AG04450 (cell line): ENCODE measurements around the gene CXCL12. TPM values are rescaled to one million over a fixed set of nuclear protein-coding genes. Genes with fewer than 3 reads are reported as not detected.

Experiments used
- CTCF ChIA-PET: fragments of 300-600, 350-600 bp; formaldehyde crosslinking; extraction: SDS; loops from one replicate; lab custom pipeline; 2022; ENCODE audit warnings: antibody characterized with exemption, inconsistent platforms; lab: Charles Lee
- POLR2A ChIA-PET: fragments of 350-600 bp; formaldehyde crosslinking; extraction: SDS; loops from one replicate; lab custom pipeline; 2021; ENCODE audit warnings: antibody characterized with exemption, inconsistent platforms; lab: Yijun Ruan, JAX
- DNase-seq: peaks from one replicate; pipeline ENCODE4 v3.0.0-alpha.2; 2011; ENCODE audit warnings: low read depth, low spot score
- H3K27ac ChIP-seq: one replicate; pipeline ENCODE4 v1.5.1; 2012; ENCODE audit warnings: low read depth, low read length, control low read depth
- H3K27me3 ChIP-seq: one replicate; pipeline ENCODE4 v1.6.0; 2012; ENCODE audit warnings: low read length; ENCODE audit not compliant: control insufficient read depth, insufficient read depth
- H3K4me3 ChIP-seq: 2 replicates; pipeline ENCODE4 v1.5.1; 2011; ENCODE audit warnings: mild to moderate bottlenecking, low read depth, low read length, control low read depth
- H3K9me3 ChIP-seq: 2 replicates; pipeline ENCODE4 v1.5.1; 2012; ENCODE audit warnings: low read length; ENCODE audit not compliant: control insufficient read depth, insufficient read depth
- polyA plus RNA-seq: library from polyadenylated mRNA; depleted of rRNA; stranded (reverse); fragments of >200 nt; gene quantifications from 2 replicates; pipeline ENCODE4 v1.2.3, GENCODE V29; 2011
- TF ChIP-seq, protein P1 (sequence below): IDR thresholded peaks from 2 replicates; pipeline ENCODE4 v1.5.1; 2011; ENCODE audit warnings: low read depth, low read length, control low read depth, inconsistent platforms

Gene CXCL12
- polyA plus RNA-seq, 1 experiment: 93.4 TPM

DNA sequence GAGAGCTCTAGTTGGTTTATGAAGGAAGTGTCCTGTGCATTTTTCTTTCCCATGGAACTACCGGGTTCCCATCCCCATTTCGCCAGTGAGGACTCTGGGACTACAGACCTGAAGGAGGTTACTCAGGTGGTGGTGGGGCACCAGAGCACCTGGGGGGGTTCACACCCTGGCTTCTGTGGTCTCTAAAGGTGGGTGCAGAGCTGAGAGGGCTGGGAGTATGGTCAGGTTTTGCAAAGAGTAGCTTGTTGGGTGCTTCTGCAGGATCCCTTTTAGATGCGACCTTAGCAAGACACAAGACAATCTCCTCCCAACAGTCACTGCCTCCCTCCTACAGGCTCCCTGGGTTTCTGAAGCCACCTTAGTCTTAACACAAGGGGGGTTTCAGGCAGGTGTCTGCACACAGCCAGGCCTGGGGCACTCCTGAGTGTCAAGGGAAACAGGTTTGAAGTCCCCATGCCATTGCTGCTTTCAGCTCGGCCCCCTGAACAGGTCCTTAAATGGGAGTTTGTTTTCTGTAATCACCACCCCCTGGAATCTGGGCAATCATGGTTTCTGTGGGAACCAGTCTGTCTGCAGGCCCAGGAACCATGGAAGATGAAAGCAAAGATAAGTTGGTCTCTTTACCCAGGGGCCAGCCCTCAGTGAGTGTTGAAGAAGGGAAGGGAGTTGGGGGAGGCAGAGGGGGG lies 9.9 kb upstream of the CXCL12 start:
- no peak overlapping the region for H3K4me3 ChIP-seq
- POLR2A ChIA-PET: no interaction called here
- no peak for DNase-seq
- CTCF ChIA-PET: no interaction called here
- H3K9me3 ChIP-seq: no peaks in the 10 kb centered on the region
- TF ChIP-seq, protein P1, sequence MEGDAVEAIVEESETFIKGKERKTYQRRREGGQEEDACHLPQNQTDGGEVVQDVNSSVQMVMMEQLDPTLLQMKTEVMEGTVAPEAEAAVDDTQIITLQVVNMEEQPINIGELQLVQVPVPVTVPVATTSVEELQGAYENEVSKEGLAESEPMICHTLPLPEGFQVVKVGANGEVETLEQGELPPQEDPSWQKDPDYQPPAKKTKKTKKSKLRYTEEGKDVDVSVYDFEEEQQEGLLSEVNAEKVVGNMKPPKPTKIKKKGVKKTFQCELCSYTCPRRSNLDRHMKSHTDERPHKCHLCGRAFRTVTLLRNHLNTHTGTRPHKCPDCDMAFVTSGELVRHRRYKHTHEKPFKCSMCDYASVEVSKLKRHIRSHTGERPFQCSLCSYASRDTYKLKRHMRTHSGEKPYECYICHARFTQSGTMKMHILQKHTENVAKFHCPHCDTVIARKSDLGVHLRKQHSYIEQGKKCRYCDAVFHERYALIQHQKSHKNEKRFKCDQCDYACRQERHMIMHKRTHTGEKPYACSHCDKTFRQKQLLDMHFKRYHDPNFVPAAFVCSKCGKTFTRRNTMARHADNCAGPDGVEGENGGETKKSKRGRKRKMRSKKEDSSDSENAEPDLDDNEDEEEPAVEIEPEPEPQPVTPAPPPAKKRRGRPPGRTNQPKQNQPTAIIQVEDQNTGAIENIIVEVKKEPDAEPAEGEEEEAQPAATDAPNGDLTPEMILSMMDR: no peak
- H3K27me3 ChIP-seq: peaks cover 31% of the 10 kb centered on the region
- no peak overlapping the region for H3K27ac ChIP-seq

- ChIA-PET CTCF (no interaction called here), POLR2A (no interaction called here)
- Histone ChIP-seq H3K4me3 (no peak overlapping the region), H3K27me3 (peaks cover 30% of the 10 kb centered on the region), H3K9me3 (no peaks in the 10 kb centered on the region), H3K27ac (no peak overlapping the region)
- DNase-seq: no peak
- TF ChIP-seq, protein P1: no peak
Measured at GRCh38 chr10:44393834-44394547, 9.1 kb upstream of the CXCL12 start.

- H3K27me3 ChIP-seq: peaks cover 23% of the 10 kb centered on the region
- CTCF ChIA-PET: no interaction called here
- peak overlapping the region; percentile 11 for H3K27ac ChIP-seq
- no peaks in the 10 kb centered on the region for H3K9me3 ChIP-seq
- POLR2A ChIA-PET: no interaction called here
- no peak for DNase-seq
- TF ChIP-seq, protein P1: no peak
- H3K4me3 ChIP-seq: no peak overlapping the region
Measured at GRCh38 chr10:44393051-44393630, 8.2 kb upstream of the CXCL12 start.

DNA sequence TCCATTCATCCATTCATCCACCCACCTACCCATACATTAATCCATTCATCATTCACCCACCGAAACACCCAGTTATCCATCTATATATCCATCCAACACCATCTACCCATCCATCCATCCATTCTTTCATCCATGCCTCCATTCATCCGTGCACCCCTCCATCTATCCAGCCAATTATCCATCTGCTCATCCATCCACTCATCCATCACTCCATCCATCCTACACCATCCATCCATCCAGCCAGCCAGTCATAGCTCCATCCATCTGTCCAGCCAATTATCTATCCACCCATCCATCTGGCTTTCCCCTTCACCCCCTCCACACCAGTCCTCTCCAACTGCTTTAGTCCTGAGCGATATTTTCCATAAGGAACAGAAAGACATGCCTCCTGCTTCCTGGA lies 7.5 kb upstream of the CXCL12 start:
- Histone ChIP-seq H3K27ac (no peak overlapping the region), H3K27me3 (peaks cover 22% of the 10 kb centered on the region), H3K9me3 (no peaks in the 10 kb centered on the region), H3K4me3 (no peak overlapping the region)
- CTCF ChIA-PET: no interaction called here
- POLR2A ChIA-PET: no interaction called here
- TF ChIP-seq, protein P1: no peak
- DNase-seq: no peak

DNA sequence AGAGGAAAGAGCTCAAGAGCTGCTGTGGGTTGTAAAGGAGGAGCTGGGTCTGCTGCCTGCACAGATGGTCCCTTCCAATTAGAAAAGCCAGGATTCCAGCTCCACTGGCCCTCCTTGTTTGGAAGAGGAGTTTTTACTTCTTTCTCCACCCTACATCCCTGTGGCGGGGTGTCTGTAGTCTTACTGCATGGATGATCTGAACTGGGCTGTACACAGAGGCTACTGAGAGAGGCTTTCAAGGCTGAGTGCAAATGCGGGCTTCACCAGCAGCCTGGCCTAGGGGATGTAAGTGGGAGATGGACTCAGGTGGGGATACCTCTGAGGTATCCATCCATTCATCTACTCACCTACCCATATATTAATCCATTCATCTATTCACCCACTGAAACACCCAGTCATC lies 7.1 kb upstream of the CXCL12 start:
- H3K4me3 ChIP-seq: no peak overlapping the region
- ChIA-PET POLR2A (no interaction called here), CTCF (no interaction called here)
- no peaks in the 10 kb centered on the region for H3K9me3 ChIP-seq
- TF ChIP-seq, protein P1: no peak
- peaks cover 21% of the 10 kb centered on the region for H3K27me3 ChIP-seq
- H3K27ac ChIP-seq: no peak overlapping the region
- no peak for DNase-seq
